HepG2 (cell line): ENCODE results near the gene PIGX. TPM values are rescaled to one million over a fixed set of nuclear protein-coding genes. Genes with fewer than 3 reads are reported as not detected.
A peak's percentile ranks its signal among the peaks of the same experiment; 100 is the strongest.

Experiments used
- CREB1 ChIP-seq, 2 experiments: fragments of 450-650 bp in 1 of 2; IDR thresholded peaks; 2 replicates each; pipeline ENCODE4 v1.6.1; 2016 to 2017; ENCODE audit warnings: control low read depth in 1 of 2, mild to moderate bottlenecking in 1 of 2, missing compliant biosample characterization in 1 of 2, missing genetic modification characterization in 1 of 2
- DR1 ChIP-seq: sonication (generic); formaldehyde crosslinking; IDR thresholded peaks from 2 replicates; pipeline ENCODE4 v1.8.0; 2021; ENCODE audit warnings: mild to moderate bottlenecking, missing genetic modification reagents, inconsistent platforms
- NFE2L1 ChIP-seq: sonication (generic); formaldehyde crosslinking; IDR thresholded peaks from 2 replicates; pipeline ENCODE4 v1.4.0; 2020; ENCODE audit warnings: missing genetic modification reagents, mild to moderate bottlenecking, borderline replicate concordance
- NFE2L2 ChIP-seq: fragments of 150-350 bp; IDR thresholded peaks from 2 replicates; pipeline ENCODE4 v1.6.1; 2014; ENCODE audit warnings: low read length
- SP1 ChIP-seq, 2 experiments: fragments of 450-650 bp in 1 of 2; sonication (generic) in 1 of 2; formaldehyde crosslinking in 1 of 2; IDR thresholded peaks; 2 replicates each; pipeline versions ENCODE4 v1.4.0 to v1.6.1; 2016 to 2020; ENCODE audit warnings: missing genetic modification reagents in 1 of 2
- SP140L ChIP-seq: sonication (generic); formaldehyde crosslinking; IDR thresholded peaks from 2 replicates; pipeline ENCODE4 v1.4.0; 2020; ENCODE audit warnings: missing genetic modification reagents, borderline replicate concordance
- SRF ChIP-seq: IDR thresholded peaks from 2 replicates; pipeline ENCODE4 v1.6.1; 2011; ENCODE audit warnings: mild to moderate bottlenecking, low read depth, low read length, moderate library complexity
- ZFP82 ChIP-seq: sonication (generic); formaldehyde crosslinking; IDR thresholded peaks from 2 replicates; pipeline ENCODE4 v1.5.1; 2020; ENCODE audit warnings: mild to moderate bottlenecking, missing genetic modification reagents, borderline replicate concordance
- ZNF12 ChIP-seq: sonication (generic); formaldehyde crosslinking; IDR thresholded peaks from 2 replicates; pipeline ENCODE4 v1.5.0; 2020; ENCODE audit warnings: missing genetic modification reagents
- ZNF333 ChIP-seq: sonication (generic); formaldehyde crosslinking; IDR thresholded peaks from 2 replicates; pipeline ENCODE4 v1.4.0; 2020; ENCODE audit warnings: mild to moderate bottlenecking, missing genetic modification reagents, borderline replicate concordance
- ZNF720 ChIP-seq: sonication (generic); formaldehyde crosslinking; IDR thresholded peaks from 2 replicates; pipeline ENCODE4 v1.4.0; 2020; ENCODE audit warnings: missing genetic modification reagents
- polyA plus RNA-seq, 8 experiments: library from polyadenylated mRNA; depleted of rRNA in 3 of 8; stranded (reverse) in 7 of 8; unstranded in 1 of 8; fragments of >200 nt; fragmentation: Illumina TruSeq in 4 of 8; extraction: Trizol in 4 of 8; gene quantifications; 2 replicates each; pipeline versions ENCODE4 v1.2.1 to v1.2.3, GENCODE V29; 2011 to 2016; ENCODE audit warnings: low read depth in 4 of 8, missing spikeins in 1 of 8, mixed read lengths in 1 of 8; ENCODE audit not compliant: insufficient read depth in 1 of 8
- total RNA-seq, 5 experiments: library from RNA; depleted of rRNA; stranded (reverse); fragments of >200 nt; fragmentation: Illumina TruSeq; extraction: Trizol; gene quantifications; 2 replicates each; pipeline ENCODE4 v1.2.3, GENCODE V29; 2016; ENCODE audit warnings: low read depth in 1 of 5
- TF ChIP-seq, protein P1 (sequence below): sonication (generic); formaldehyde crosslinking; IDR thresholded peaks from 2 replicates; pipeline ENCODE4 v1.5.0; 2020; ENCODE audit warnings: mild to moderate bottlenecking, missing genetic modification reagents, borderline replicate concordance
- TF ChIP-seq, protein P2 (sequence below): sonication (generic); formaldehyde crosslinking; IDR thresholded peaks from 2 replicates; pipeline ENCODE4 v1.9.0; 2022; ENCODE audit warnings: missing genetic modification reagents, mild to moderate bottlenecking, borderline replicate concordance
- TF ChIP-seq, protein P3 (sequence below): sonication (generic); formaldehyde crosslinking; conservative IDR thresholded peaks from 2 replicates; pipeline ENCODE4 v1.8.1; 2023; ENCODE audit warnings: missing genetic modification reagents

The PIGX gene
- total and polyA plus RNA-seq, 2 of the 13 experiments (the other 11 are each of a cell fraction or from before 2014, with no cell fraction given): 13.2 to 21.3 TPM

- TF ChIP-seq, protein P1, sequence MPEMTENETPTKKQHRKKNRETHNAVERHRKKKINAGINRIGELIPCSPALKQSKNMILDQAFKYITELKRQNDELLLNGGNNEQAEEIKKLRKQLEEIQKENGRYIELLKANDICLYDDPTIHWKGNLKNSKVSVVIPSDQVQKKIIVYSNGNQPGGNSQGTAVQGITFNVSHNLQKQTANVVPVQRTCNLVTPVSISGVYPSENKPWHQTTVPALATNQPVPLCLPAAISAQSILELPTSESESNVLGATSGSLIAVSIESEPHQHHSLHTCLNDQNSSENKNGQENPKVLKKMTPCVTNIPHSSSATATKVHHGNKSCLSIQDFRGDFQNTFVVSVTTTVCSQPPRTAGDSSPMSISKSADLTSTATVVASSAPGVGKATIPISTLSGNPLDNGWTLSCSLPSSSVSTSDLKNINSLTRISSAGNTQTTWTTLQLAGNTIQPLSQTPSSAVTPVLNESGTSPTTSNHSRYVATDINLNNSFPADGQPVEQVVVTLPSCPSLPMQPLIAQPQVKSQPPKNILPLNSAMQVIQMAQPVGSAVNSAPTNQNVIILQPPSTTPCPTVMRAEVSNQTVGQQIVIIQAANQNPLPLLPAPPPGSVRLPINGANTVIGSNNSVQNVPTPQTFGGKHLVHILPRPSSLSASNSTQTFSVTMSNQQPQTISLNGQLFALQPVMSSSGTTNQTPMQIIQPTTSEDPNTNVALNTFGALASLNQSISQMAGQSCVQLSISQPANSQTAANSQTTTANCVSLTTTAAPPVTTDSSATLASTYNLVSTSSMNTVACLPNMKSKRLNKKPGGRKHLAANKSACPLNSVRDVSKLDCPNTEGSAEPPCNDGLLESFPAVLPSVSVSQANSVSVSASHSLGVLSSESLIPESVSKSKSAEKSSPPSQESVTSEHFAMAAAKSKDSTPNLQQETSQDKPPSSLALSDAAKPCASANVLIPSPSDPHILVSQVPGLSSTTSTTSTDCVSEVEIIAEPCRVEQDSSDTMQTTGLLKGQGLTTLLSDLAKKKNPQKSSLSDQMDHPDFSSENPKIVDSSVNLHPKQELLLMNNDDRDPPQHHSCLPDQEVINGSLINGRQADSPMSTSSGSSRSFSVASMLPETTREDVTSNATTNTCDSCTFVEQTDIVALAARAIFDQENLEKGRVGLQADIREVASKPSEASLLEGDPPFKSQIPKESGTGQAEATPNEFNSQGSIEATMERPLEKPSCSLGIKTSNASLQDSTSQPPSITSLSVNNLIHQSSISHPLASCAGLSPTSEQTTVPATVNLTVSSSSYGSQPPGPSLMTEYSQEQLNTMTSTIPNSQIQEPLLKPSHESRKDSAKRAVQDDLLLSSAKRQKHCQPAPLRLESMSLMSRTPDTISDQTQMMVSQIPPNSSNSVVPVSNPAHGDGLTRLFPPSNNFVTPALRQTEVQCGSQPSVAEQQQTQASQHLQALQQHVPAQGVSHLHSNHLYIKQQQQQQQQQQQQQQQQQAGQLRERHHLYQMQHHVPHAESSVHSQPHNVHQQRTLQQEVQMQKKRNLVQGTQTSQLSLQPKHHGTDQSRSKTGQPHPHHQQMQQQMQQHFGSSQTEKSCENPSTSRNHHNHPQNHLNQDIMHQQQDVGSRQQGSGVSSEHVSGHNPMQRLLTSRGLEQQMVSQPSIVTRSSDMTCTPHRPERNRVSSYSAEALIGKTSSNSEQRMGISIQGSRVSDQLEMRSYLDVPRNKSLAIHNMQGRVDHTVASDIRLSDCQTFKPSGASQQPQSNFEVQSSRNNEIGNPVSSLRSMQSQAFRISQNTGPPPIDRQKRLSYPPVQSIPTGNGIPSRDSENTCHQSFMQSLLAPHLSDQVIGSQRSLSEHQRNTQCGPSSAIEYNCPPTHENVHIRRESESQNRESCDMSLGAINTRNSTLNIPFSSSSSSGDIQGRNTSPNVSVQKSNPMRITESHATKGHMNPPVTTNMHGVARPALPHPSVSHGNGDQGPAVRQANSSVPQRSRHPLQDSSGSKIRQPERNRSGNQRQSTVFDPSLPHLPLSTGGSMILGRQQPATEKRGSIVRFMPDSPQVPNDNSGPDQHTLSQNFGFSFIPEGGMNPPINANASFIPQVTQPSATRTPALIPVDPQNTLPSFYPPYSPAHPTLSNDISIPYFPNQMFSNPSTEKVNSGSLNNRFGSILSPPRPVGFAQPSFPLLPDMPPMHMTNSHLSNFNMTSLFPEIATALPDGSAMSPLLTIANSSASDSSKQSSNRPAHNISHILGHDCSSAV: no peak
- TF ChIP-seq NFE2L1 (CRISPR knock-in tag): no peak
- TF ChIP-seq, protein P2, sequence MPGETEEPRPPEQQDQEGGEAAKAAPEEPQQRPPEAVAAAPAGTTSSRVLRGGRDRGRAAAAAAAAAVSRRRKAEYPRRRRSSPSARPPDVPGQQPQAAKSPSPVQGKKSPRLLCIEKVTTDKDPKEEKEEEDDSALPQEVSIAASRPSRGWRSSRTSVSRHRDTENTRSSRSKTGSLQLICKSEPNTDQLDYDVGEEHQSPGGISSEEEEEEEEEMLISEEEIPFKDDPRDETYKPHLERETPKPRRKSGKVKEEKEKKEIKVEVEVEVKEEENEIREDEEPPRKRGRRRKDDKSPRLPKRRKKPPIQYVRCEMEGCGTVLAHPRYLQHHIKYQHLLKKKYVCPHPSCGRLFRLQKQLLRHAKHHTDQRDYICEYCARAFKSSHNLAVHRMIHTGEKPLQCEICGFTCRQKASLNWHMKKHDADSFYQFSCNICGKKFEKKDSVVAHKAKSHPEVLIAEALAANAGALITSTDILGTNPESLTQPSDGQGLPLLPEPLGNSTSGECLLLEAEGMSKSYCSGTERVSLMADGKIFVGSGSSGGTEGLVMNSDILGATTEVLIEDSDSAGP (CRISPR knock-in tag): no peak
- TF ChIP-seq ZNF720 (CRISPR knock-in tag): no peak
- TF ChIP-seq SRF: no peak
- TF ChIP-seq ZNF333 (CRISPR knock-in tag): no peak
- TF ChIP-seq, protein P3, sequence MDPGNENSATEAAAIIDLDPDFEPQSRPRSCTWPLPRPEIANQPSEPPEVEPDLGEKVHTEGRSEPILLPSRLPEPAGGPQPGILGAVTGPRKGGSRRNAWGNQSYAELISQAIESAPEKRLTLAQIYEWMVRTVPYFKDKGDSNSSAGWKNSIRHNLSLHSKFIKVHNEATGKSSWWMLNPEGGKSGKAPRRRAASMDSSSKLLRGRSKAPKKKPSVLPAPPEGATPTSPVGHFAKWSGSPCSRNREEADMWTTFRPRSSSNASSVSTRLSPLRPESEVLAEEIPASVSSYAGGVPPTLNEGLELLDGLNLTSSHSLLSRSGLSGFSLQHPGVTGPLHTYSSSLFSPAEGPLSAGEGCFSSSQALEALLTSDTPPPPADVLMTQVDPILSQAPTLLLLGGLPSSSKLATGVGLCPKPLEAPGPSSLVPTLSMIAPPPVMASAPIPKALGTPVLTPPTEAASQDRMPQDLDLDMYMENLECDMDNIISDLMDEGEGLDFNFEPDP: no peak
- no peak for TF ChIP-seq SP1 (IDR thresholded peaks at IDR 0.05)
- peak; percentile 67; the same call in 1 of the 2 replicates for TF ChIP-seq SP1 (CRISPR knock-in tag; IDR thresholded peaks at IDR 0.05)
- no peak; the same call in 1 of the 2 replicates for TF ChIP-seq ZFP82
- TF ChIP-seq SP140L: no peak
- TF ChIP-seq DR1 (CRISPR knock-in tag): no peak
- no peak for TF ChIP-seq NFE2L2
- no peak for TF ChIP-seq CREB1 (IDR thresholded peaks at IDR 0.05)
- no peak for TF ChIP-seq CREB1 (CRISPR knock-in tag; IDR thresholded peaks at IDR 0.05)
- TF ChIP-seq ZNF12 (CRISPR knock-in tag): no peak
These were observed at the start of gene PIGX, which contains the start of gene CEP19 (continued) for GRCh38 chr3:196711838-196712513.
